Neural cell (in vitro differentiated cells): ENCODE results near the gene EMD. TPM values are rescaled to one million over a fixed set of nuclear protein-coding genes. Genes with fewer than 3 reads are reported as not detected.
A peak's percentile ranks its signal among the peaks of the same experiment; 100 is the strongest.
"Not testable (repeated sequence)": the region's sequence is repeated elsewhere in the genome, so short reads cannot be mapped to it uniquely, and the experiment has no call there.

Source experiments
- H2AFZ ChIP-seq: fragments of 200-600, 300-800 bp; sonication (generic), shearing (Covaris generic); 2 replicates; pipeline ENCODE4 v1.6.0; 2014; ENCODE audit warnings: low read depth, mild to moderate bottlenecking, antibody characterized with exemption, low read length, moderate library complexity
- H3F3A ChIP-seq: fragments of 200-600 bp; shearing (Covaris generic); 2 replicates; pipeline ENCODE4 v1.6.1; 2016; ENCODE audit warnings: mild to moderate bottlenecking, moderate library complexity, mixed read lengths, antibody characterized with exemption, low read length; ENCODE audit not compliant: insufficient read depth, poor library complexity, severe bottlenecking
- H3K27ac ChIP-seq: fragments of 200-600, 300-800 bp; sonication (generic), shearing (Covaris generic); 2 replicates; pipeline ENCODE4 v1.5.1; 2014; ENCODE audit warnings: mild to moderate bottlenecking, low read length, moderate library complexity
- H3K27me3 ChIP-seq: fragments of 300-800, 200-600 bp; sonication (generic), shearing (Covaris generic); 2 replicates; pipeline ENCODE4 v1.6.0; 2014; ENCODE audit warnings: mild to moderate bottlenecking, low read depth, low read length, moderate library complexity; ENCODE audit not compliant: insufficient read depth
- H3K36me3 ChIP-seq: fragments of 300-800, 200-600 bp; sonication (generic), shearing (Covaris generic); 2 replicates; pipeline ENCODE4 v1.5.1; 2014; ENCODE audit warnings: mild to moderate bottlenecking, antibody characterized with exemption, low read length, moderate library complexity; ENCODE audit not compliant: insufficient read depth
- H3K4me2 ChIP-seq: fragments of 300-800, 200-600 bp; sonication (generic), shearing (Covaris generic); 2 replicates; pipeline ENCODE4 v1.6.0; 2014; ENCODE audit warnings: mild to moderate bottlenecking, low read length
- H3K4me3 ChIP-seq: fragments of 300-800, 200-600 bp; sonication (generic), shearing (Covaris generic); 2 replicates; pipeline ENCODE4 v1.5.1; 2014; ENCODE audit warnings: mild to moderate bottlenecking, low read length, moderate library complexity
- H3K79me2 ChIP-seq: fragments of 200-600 bp; shearing (Covaris generic); replicated peaks from 2 replicates; pipeline ENCODE4 v1.6.0; 2014; ENCODE audit warnings: mild to moderate bottlenecking, low read length, moderate library complexity; ENCODE audit not compliant: insufficient read depth
- H3K9ac ChIP-seq: fragments of 300-800, 200-600 bp; sonication (generic), shearing (Covaris generic); 2 replicates; pipeline ENCODE4 v1.6.1; 2016; ENCODE audit warnings: mild to moderate bottlenecking, low read length, mixed read lengths
- H3K9me2 ChIP-seq: fragments of 200-600 bp; shearing (Covaris generic); 2 replicates; pipeline ENCODE4 v1.6.1; 2016; ENCODE audit warnings: mild to moderate bottlenecking, low read length, mixed read lengths; ENCODE audit not compliant: insufficient read depth
- H3K9me3 ChIP-seq: fragments of 200-600, 300-800 bp; sonication (generic), shearing (Covaris generic); 2 replicates; pipeline ENCODE4 v1.6.1; 2016; ENCODE audit warnings: mild to moderate bottlenecking, mixed run types, low read length, moderate library complexity, mixed read lengths
- H4K20me1 ChIP-seq: fragments of 200-600 bp; shearing (Covaris generic); 2 replicates; pipeline ENCODE4 v1.6.1; 2016; ENCODE audit warnings: mild to moderate bottlenecking, mixed run types; ENCODE audit not compliant: insufficient read depth
- CTCF ChIP-seq: fragments of 450-650 bp; IDR thresholded peaks from 2 replicates; pipeline ENCODE4 v1.5.1; 2014; ENCODE audit warnings: antibody characterized with exemption, mild to moderate bottlenecking, moderate library complexity; ENCODE audit not compliant: poor library complexity, severe bottlenecking
- EP300 ChIP-seq: fragments of 450-650 bp; conservative IDR thresholded peaks from 2 replicates; pipeline ENCODE4 v1.6.1; 2014; ENCODE audit warnings: antibody characterized with exemption, mild to moderate bottlenecking, moderate library complexity; ENCODE audit not compliant: poor library complexity, severe bottlenecking
- EZH2 ChIP-seq: fragments of 200-600, 300-800 bp; shearing (Covaris generic), sonication (generic); IDR thresholded peaks from 2 replicates; pipeline ENCODE4 v1.6.1; 2014; ENCODE audit warnings: antibody characterized with exemption, low read length, borderline replicate concordance, mild to moderate bottlenecking; ENCODE audit not compliant: insufficient read depth, poor library complexity, severe bottlenecking
- MXI1 ChIP-seq: fragments of 450-650 bp; conservative IDR thresholded peaks from 2 replicates; pipeline ENCODE4 v1.6.1; 2014; ENCODE audit warnings: antibody characterized with exemption, mild to moderate bottlenecking; ENCODE audit not compliant: poor library complexity, severe bottlenecking
- POLR2AphosphoS5 ChIP-seq: IDR thresholded peaks from 2 replicates; pipeline ENCODE4 v1.6.1; 2012
- RAD21 ChIP-seq: fragments of 450-650 bp; conservative IDR thresholded peaks from 2 replicates; pipeline ENCODE4 v1.6.1; 2014; ENCODE audit warnings: antibody characterized with exemption, mild to moderate bottlenecking, moderate library complexity
- SMC3 ChIP-seq: fragments of 450-650 bp; conservative IDR thresholded peaks from 2 replicates; pipeline ENCODE4 v1.6.1; 2014; ENCODE audit warnings: antibody characterized with exemption, mild to moderate bottlenecking, moderate library complexity; ENCODE audit not compliant: poor library complexity
- TAF1 ChIP-seq: IDR thresholded peaks from 2 replicates; pipeline ENCODE4 v1.6.1; 2012; ENCODE audit warnings: low read depth
- polyA plus RNA-seq: library from polyadenylated mRNA; depleted of rRNA; stranded (reverse); fragments of >200 nt; gene quantifications from 2 replicates; pipeline ENCODE4 v1.2.3, GENCODE V29; 2014
- TF ChIP-seq, protein P1 (sequence below): IDR thresholded peaks from 2 replicates; pipeline ENCODE4 v1.6.1; 2012; ENCODE audit warnings: borderline replicate concordance

The EMD gene
- polyA plus RNA-seq, 1 donor from 2014 or later: 67.9 TPM

DNA sequence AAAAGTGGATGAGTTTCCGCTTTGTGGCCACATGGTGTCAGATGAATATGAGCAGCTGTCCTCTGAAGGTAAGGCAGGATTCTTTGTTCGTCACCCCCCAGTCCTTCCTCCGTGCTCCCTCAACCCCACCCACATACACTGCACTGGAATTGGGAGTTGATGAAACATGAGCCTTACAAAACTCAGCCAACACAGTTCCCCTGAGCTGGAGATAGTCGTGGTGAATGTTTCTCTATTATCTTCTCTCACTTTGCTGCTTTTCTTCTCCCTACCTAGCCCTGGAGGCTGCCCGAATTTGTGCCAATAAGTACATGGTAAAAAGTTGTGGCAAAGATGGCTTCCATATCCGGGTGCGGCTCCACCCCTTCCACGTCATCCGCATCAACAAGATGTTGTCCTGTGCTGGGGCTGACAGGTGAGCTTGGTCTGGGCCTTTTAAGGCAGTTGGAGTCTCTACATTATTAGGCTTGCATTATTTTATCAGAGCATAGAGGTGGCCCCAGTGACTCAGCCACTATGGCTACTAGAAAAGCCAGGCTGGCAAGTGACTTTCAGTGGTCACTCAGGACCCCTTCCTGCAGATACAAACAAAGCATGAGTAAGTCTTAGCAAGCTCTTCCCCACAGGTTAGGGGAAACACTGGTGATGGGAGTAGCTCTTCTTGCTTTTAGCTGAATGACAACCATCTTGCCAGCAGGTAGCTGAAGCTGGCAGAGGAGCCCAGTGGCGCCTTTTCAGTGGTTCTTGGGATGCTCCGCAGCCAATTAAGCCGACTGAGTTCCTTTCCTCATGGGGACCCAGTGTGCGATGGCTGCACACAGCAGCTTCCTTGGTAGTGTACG, 20.7 kb downstream of the EMD start:
- TF ChIP-seq EZH2 (no peak), MXI1 (no peak), TAF1 (no peak), EP300 (no peak), CTCF (no peak), RAD21 (no peak), POLR2AphosphoS5 (no peak), SMC3 (no peak)
- TF ChIP-seq, protein P1, sequence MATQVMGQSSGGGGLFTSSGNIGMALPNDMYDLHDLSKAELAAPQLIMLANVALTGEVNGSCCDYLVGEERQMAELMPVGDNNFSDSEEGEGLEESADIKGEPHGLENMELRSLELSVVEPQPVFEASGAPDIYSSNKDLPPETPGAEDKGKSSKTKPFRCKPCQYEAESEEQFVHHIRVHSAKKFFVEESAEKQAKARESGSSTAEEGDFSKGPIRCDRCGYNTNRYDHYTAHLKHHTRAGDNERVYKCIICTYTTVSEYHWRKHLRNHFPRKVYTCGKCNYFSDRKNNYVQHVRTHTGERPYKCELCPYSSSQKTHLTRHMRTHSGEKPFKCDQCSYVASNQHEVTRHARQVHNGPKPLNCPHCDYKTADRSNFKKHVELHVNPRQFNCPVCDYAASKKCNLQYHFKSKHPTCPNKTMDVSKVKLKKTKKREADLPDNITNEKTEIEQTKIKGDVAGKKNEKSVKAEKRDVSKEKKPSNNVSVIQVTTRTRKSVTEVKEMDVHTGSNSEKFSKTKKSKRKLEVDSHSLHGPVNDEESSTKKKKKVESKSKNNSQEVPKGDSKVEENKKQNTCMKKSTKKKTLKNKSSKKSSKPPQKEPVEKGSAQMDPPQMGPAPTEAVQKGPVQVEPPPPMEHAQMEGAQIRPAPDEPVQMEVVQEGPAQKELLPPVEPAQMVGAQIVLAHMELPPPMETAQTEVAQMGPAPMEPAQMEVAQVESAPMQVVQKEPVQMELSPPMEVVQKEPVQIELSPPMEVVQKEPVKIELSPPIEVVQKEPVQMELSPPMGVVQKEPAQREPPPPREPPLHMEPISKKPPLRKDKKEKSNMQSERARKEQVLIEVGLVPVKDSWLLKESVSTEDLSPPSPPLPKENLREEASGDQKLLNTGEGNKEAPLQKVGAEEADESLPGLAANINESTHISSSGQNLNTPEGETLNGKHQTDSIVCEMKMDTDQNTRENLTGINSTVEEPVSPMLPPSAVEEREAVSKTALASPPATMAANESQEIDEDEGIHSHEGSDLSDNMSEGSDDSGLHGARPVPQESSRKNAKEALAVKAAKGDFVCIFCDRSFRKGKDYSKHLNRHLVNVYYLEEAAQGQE: no peak
- no peak overlapping the region for H2AFZ ChIP-seq
- peaks cover 4% of the 10 kb centered on the region for H3K79me2 ChIP-seq

DNA sequence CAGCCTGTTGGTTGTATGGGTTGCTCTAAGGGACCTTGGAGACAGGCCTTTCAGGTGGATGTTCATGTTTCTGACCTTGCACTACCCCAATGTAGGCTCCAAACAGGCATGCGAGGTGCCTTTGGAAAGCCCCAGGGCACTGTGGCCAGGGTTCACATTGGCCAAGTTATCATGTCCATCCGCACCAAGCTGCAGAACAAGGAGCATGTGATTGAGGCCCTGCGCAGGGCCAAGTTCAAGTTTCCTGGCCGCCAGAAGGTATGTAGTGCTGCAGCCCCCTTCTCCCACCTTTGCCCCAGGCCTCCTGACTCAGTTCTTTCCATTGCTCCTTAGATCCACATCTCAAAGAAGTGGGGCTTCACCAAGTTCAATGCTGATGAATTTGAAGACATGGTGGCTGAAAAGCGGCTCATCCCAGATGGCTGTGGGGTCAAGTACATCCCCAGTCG, 21.3 kb downstream of the EMD start:
- not testable (repeated sequence) for H3K4me2 ChIP-seq, H2AFZ ChIP-seq, H3F3A ChIP-seq, H3K4me3 ChIP-seq, H3K79me2 ChIP-seq, H3K27ac ChIP-seq, H3K36me3 ChIP-seq, H3K9me3 ChIP-seq, H3K27me3 ChIP-seq, H3K9ac ChIP-seq, H4K20me1 ChIP-seq, H3K9me2 ChIP-seq

More for the DNA sequence above, 20.7 kb downstream of the EMD start:
- H3K4me3 ChIP-seq: peak overlapping the region; percentile 81
- H3K9me2 ChIP-seq: no peaks in the 10 kb centered on the region
- no peaks in the 10 kb centered on the region for H3K36me3 ChIP-seq
- H3F3A ChIP-seq: no peaks in the 10 kb centered on the region
- H3K4me2 ChIP-seq: peak overlapping the region; percentile 39
- H3K9me3 ChIP-seq: no peaks in the 10 kb centered on the region
- H3K27ac ChIP-seq: no peak overlapping the region
- peaks cover 5% of the 10 kb centered on the region for H4K20me1 ChIP-seq
- peak overlapping the region; percentile 97 for H3K9ac ChIP-seq
- H3K27me3 ChIP-seq: no peaks in the 10 kb centered on the region
